B cell (primary cell): ENCODE data around the gene HYOU1. TPM values are rescaled to one million over a fixed set of nuclear protein-coding genes. Genes with fewer than 3 reads are reported as not detected.
A peak's percentile ranks its signal among the peaks of the same experiment; 100 is the strongest.

Source experiments
- ATAC-seq: fragments of 200-7000 bp; cut with Tn5 transposase; one replicate; pipeline ENCODE4 v1.10.0; 2021; ENCODE audit warnings: low read depth, mild to moderate bottlenecking, moderate number of reproducible peaks, moderate library complexity
- CTCF ChIA-PET: fragments of 350-600 bp; sonication (Branson Sonifier 250); formaldehyde crosslinking; loops from one replicate; lab custom pipeline; 2021; ENCODE audit warnings: antibody characterized with exemption, inconsistent platforms; lab: Charles Lee
- POLR2A ChIA-PET: fragments of 350-600 bp; sonication (Branson Sonifier 250); formaldehyde crosslinking; loops from one replicate; lab custom pipeline; 2021; ENCODE audit warnings: antibody characterized with exemption; lab: Charles Lee
- DNase-seq: peaks from one replicate; pipeline ENCODE4 v3.0.0; 2013
- H2AFZ ChIP-seq: 2 replicates; pipeline ENCODE4 v1.6.1; 2012; ENCODE audit warnings: mild to moderate bottlenecking, low read depth, low read length; ENCODE audit not compliant: insufficient read depth, poor library complexity, severe bottlenecking
- H3K27ac ChIP-seq, 2 donors: 1 replicate in 1 of 2; 2 replicates in 1 of 2; pipeline ENCODE4 v1.5.1; 2012 to 2013; ENCODE audit warnings: low read length in 2 of 2, mild to moderate bottlenecking in 2 of 2, moderate library complexity in 1 of 2
- H3K27me3 ChIP-seq, 4 experiments: fragments of 200-600 bp in 1 of 4; sonication (generic) in 1 of 4; replicated peaks in 1 of 4; 1 replicate in 2 of 4; 2 replicates in 2 of 4; pipeline versions ENCODE4 v1.6.1 to v1.7.0; 2013 to 2016; ENCODE audit warnings: low read length in 3 of 4, mild to moderate bottlenecking in 2 of 4, mixed read lengths in 1 of 4, moderate library complexity in 1 of 4; ENCODE audit not compliant: insufficient read depth in 4 of 4, control insufficient read depth in 3 of 4; ENCODE audit errors: control extremely low read depth in 1 of 4
- H3K36me3 ChIP-seq, 2 experiments: replicated peaks in 1 of 2; 1 replicate in 1 of 2; 2 replicates in 1 of 2; pipeline versions ENCODE4 v1.6.1 to v1.7.1; 2013; ENCODE audit warnings: low read length in 1 of 2; ENCODE audit not compliant: insufficient read depth in 2 of 2, control insufficient read depth in 1 of 2; ENCODE audit errors: control extremely low read depth in 1 of 2, extremely low read depth in 1 of 2
- H3K4me1 ChIP-seq, 2 donors: fragments of 200-600 bp in 1 of 2; sonication (generic) in 1 of 2; 1 replicate in 1 of 2; 2 replicates in 1 of 2; pipeline versions ENCODE4 v1.5.1 to v1.6.1; 2013 to 2017; ENCODE audit warnings: low read length in 2 of 2; ENCODE audit not compliant: control insufficient read depth in 2 of 2, insufficient read depth in 2 of 2
- H3K4me2 ChIP-seq: replicated peaks from 2 replicates; pipeline ENCODE3; 2012; ENCODE audit warnings: mild to moderate bottlenecking, low read depth, low read length; ENCODE audit not compliant: poor library complexity, severe bottlenecking
- H3K4me3 ChIP-seq, 5 experiments: fragments of 200-600 bp in 1 of 5; sonication (generic) in 1 of 5; 1 replicate in 3 of 5; 2 replicates in 2 of 5; pipeline versions ENCODE4 v1.5.1 to v1.7.0; 2011 to 2016; ENCODE audit warnings: low read length in 4 of 5, mild to moderate bottlenecking in 4 of 5, low read depth in 2 of 5, control low read depth in 1 of 5, moderate library complexity in 1 of 5; ENCODE audit not compliant: insufficient read depth in 1 of 5; ENCODE audit errors: control extremely low read depth in 1 of 5, extremely low read depth in 1 of 5
- H3K79me2 ChIP-seq: fragments of 200-600 bp; sonication (generic); one replicate; pipeline ENCODE4 v1.6.0; 2016; ENCODE audit warnings: low read length; ENCODE audit not compliant: control insufficient read depth, insufficient read depth
- H3K9ac ChIP-seq: fragments of 200-600 bp; sonication (generic); 2 replicates; pipeline ENCODE4 v1.6.1; 2017; ENCODE audit warnings: mild to moderate bottlenecking, low read length, moderate library complexity
- H3K9me3 ChIP-seq, 3 donors: one replicate each; pipeline versions ENCODE4 v1.6.1 to v1.7.1; 2013; ENCODE audit warnings: low read length in 2 of 3; ENCODE audit not compliant: control insufficient read depth in 2 of 3, insufficient read depth in 1 of 3; ENCODE audit errors: control extremely low read depth in 1 of 3
- H4K20me1 ChIP-seq: 2 replicates; pipeline ENCODE4 v1.6.0; 2012; ENCODE audit warnings: mild to moderate bottlenecking, low read length; ENCODE audit not compliant: insufficient read depth, control insufficient read depth, poor library complexity, severe bottlenecking
- H3K27ac Mint-ChIP-seq: one replicate; pipeline ENCODE4 v1.8.0; 2021; ENCODE audit warnings: mixed read lengths
- H3K27me3 Mint-ChIP-seq: one replicate; pipeline ENCODE4 v1.8.0; 2021; ENCODE audit warnings: mixed read lengths
- H3K4me1 Mint-ChIP-seq: one replicate; pipeline ENCODE4 v1.8.0; 2021; ENCODE audit warnings: mixed read lengths
- H3K4me3 Mint-ChIP-seq: one replicate; pipeline ENCODE4 v1.8.0; 2021; ENCODE audit warnings: mixed read lengths
- H3K9me3 Mint-ChIP-seq: one replicate; pipeline ENCODE4 v1.8.0; 2022; ENCODE audit warnings: mixed read lengths; ENCODE audit not compliant: insufficient read depth
- EZH2 ChIP-seq: IDR thresholded peaks from 2 replicates; pipeline ENCODE4 v1.6.1; 2012; ENCODE audit warnings: borderline replicate concordance, low read depth, mild to moderate bottlenecking, moderate library complexity, low read length; ENCODE audit not compliant: insufficient read depth, poor library complexity, severe bottlenecking
- WGBS: methylation state at CpG from one replicate; pipeline ENCODE4 v1.1.5; 2013; ENCODE audit warnings: missing lambda C conversion rate; ENCODE audit not compliant: insufficient coverage; 5-methylcytosine and 5-hydroxymethylcytosine counted together
- intact Hi-C: fragments of 100-400 bp; cut with micrococcal nuclease; formaldehyde crosslinking; loops from one replicate; pipeline ENCODE4 v1.10.0; 2022
- polyA plus RNA-seq: library from polyadenylated mRNA; depleted of rRNA; stranded (reverse); fragments of >200 nt; gene quantifications from 2 replicates; pipeline ENCODE4 v1.2.3, GENCODE V29; 2012
- total RNA-seq, 2 donors: library from RNA; stranded (reverse); fragments of 120-200 nt in 1 of 2; gene quantifications; 1 replicate in 1 of 2; 2 replicates in 1 of 2; pipeline versions ENCODE4 v1.2.3 to v1.2.4, GENCODE V29; 2013 to 2022
- TF ChIP-seq, protein P1 (sequence below): fragments of 200-600 bp; IDR thresholded peaks from one replicate; pipeline ENCODE4 v1.8.0; 2022; ENCODE audit warnings: antibody characterized with exemption, mild to moderate bottlenecking

Gene HYOU1
- total and polyA plus RNA-seq, 2 donors (not counting 1 experiment from before 2014, with no cell fraction given), result 38.5 to 48.7 TPM

DNA sequence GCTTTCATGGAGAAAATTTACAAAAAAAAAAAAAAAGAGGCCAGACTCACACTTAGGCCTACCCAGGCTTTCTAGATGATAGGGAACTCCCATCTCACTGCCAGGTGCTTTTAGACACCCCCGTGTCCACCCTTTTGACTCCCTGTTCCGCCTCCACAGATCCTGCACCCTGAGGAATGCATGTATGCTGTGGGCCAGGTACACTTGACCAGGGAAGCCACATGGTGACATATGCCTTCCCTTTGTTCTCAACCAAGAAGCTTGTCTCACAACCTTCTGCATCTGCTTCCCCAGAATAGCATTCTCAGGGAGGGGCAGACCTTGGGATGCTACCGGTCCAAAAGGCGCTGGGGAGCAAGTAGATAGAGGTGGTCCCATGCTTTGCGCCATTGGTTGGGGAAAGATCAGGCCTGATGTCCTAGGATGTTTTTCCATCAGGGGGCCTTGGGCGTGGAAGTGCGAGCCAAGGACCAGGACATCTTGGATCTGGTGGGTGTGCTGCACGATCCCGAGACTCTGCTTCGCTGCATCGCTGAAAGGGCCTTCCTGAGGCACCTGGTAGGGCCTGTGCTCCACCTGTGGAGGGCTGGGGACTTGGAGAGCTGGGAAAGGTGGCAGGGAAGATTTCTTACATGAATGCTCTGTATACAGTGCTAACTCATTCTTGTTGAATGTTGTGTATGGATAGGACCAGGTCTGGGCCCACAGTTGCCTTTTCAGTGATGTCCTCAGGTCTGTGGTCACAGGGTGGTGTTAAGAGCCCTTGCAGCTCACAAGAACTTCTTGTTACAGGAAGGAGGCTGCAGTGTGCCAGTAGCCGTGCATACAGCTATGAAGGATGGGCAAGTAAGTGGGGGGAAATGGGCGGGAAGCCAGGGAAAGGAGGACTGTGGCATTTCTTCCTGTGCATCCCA lies 35.2 kb upstream of the HYOU1 start:
- TF ChIP-seq, protein P1, sequence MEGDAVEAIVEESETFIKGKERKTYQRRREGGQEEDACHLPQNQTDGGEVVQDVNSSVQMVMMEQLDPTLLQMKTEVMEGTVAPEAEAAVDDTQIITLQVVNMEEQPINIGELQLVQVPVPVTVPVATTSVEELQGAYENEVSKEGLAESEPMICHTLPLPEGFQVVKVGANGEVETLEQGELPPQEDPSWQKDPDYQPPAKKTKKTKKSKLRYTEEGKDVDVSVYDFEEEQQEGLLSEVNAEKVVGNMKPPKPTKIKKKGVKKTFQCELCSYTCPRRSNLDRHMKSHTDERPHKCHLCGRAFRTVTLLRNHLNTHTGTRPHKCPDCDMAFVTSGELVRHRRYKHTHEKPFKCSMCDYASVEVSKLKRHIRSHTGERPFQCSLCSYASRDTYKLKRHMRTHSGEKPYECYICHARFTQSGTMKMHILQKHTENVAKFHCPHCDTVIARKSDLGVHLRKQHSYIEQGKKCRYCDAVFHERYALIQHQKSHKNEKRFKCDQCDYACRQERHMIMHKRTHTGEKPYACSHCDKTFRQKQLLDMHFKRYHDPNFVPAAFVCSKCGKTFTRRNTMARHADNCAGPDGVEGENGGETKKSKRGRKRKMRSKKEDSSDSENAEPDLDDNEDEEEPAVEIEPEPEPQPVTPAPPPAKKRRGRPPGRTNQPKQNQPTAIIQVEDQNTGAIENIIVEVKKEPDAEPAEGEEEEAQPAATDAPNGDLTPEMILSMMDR, result no peak
- TF ChIP-seq EZH2, result no peak
- no peak for ATAC-seq
- H3K9me3 Mint-ChIP-seq, result no peaks in the 10 kb centered on the region
- 87% methylated on average over 12 of the region's 13 CpGs for WGBS
- intact Hi-C loops, result no loop called here
- Histone ChIP-seq H3K9ac (no peak overlapping the region), H3K4me1 (peaks cover 16 to 37% of the 10 kb centered on the region in 2 donors), H2AFZ (no peak overlapping the region), H3K79me2 (peaks cover 35% of the 10 kb centered on the region), H3K4me2 (no peak overlapping the region), H3K27me3 (no peaks in the 10 kb centered on the region), H4K20me1 (peaks cover 11% of the 10 kb centered on the region), H3K36me3 (peaks cover 0 to 12% of the 10 kb centered on the region in 2 experiments), H3K4me3 (no peak overlapping the region), H3K27ac (no peak overlapping the region), H3K9me3 (no peaks in the 10 kb centered on the region)
- no peak overlapping the region for H3K27ac Mint-ChIP-seq
- no peaks in the 10 kb centered on the region for H3K27me3 Mint-ChIP-seq
- DNase-seq, result no peak
- peak overlapping the region; percentile 16 for H3K4me3 Mint-ChIP-seq
- POLR2A ChIA-PET, result no interaction called here
- peaks cover 31% of the 10 kb centered on the region for H3K4me1 Mint-ChIP-seq
- CTCF ChIA-PET, result no interaction called here

DNA sequence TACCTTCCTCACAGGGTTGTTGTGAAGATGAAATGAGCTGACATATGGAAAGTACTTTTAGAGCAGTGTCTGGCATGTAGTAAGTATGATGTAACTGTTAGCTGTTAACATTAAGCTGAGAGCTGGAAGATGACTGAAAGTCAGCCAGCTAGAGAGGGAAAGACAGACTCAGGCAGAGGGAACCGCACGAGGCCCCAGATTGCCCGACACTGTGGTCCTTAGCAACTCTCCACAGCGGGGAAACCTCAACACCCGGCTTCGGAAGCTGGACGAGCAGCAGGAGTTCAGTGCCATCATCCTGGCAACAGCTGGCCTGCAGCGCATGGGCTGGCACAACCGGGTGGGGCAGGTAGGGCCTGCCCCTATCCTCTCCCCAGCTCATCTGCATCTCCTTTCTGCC lies 34.2 kb upstream of the HYOU1 start:
- no peak overlapping the region for H3K4me3 Mint-ChIP-seq

More for the DNA sequence above, 34.2 kb upstream of the HYOU1 start:
- TF ChIP-seq, protein P1, result no peak
- no peak for TF ChIP-seq EZH2
- DNase-seq (no peak), ATAC-seq (no peak)
- Mint-ChIP-seq H3K27me3 (no peaks in the 10 kb centered on the region), H3K9me3 (no peaks in the 10 kb centered on the region), H3K4me1 (peaks cover 26% of the 10 kb centered on the region), H3K27ac (no peak overlapping the region)
- peaks cover 15 to 34% of the 10 kb centered on the region in 2 donors for H3K4me1 ChIP-seq
- H3K4me2 ChIP-seq, result no peak overlapping the region
- ChIA-PET POLR2A (interaction anchor here (0.6 kb wide), 1 partner anchor 324 kb away, joined by 9 read pairs; no protein-coding TSS in a partner anchor), CTCF (no interaction called here)
- no peak overlapping the region for H2AFZ ChIP-seq
- H3K4me3 ChIP-seq, result no peak overlapping the region
- no peak overlapping the region for H3K9ac ChIP-seq
- intact Hi-C loops, result no loop called here
- 96% methylated on average over 7 of the region's 9 CpGs for WGBS
- H3K9me3 ChIP-seq, result no peaks in the 10 kb centered on the region
- H3K27me3 ChIP-seq, result no peaks in the 10 kb centered on the region
- peaks cover 43% of the 10 kb centered on the region for H3K79me2 ChIP-seq
- no peak overlapping the region for H3K27ac ChIP-seq
- H3K36me3 ChIP-seq, result peaks cover 0 to 3% of the 10 kb centered on the region in 2 experiments
- peaks cover 5% of the 10 kb centered on the region for H4K20me1 ChIP-seq
